ENCODE measurements around the gene MNDA. TPM values are rescaled to one million over a fixed set of nuclear protein-coding genes. Genes with fewer than 3 reads are reported as not detected.

MNDA gene
- total RNA-seq, result not detected in 2 replicates

GRCh38 chr1:158830904-158831507 is at the start of gene MNDA:
Gene MNDA, plus strand, starts transcription at chr1:158831351. Its CDS starts 10,803 bp downstream, at chr1:158842154.
- DNase-seq (ENCODE audit: low spot score), result no peak
- H3K9me3 Mint-ChIP-seq, result peaks cover 45% of the 10 kb centered on the region
- no peak within 1 kb of the TSS for H3K4me3 Mint-ChIP-seq (ENCODE audit: low read depth)
- intact Hi-C loops (cut with micrococcal nuclease), result loop anchor here (1.0 to 5.0 kb wide), 3 partner anchors 12 to 629 kb away; no protein-coding TSS in a partner anchor
- H3K27ac Mint-ChIP-seq, result peak within 1 kb of the TSS; percentile 64
- peaks cover 19% of the 10 kb centered on the region for H3K36me3 Mint-ChIP-seq (ENCODE audit: low read depth)
- H3K4me1 Mint-ChIP-seq (ENCODE audit: low read depth), result peaks cover 20% of the 10 kb centered on the region
- H3K27me3 Mint-ChIP-seq (ENCODE audit: low read depth), result no peaks in the 10 kb centered on the region

- Mint-ChIP-seq H3K4me3 (ENCODE audit: low read depth) (no peak overlapping the region), H3K27me3 (ENCODE audit: low read depth) (peaks cover 25% of the 10 kb centered on the region), H3K36me3 (ENCODE audit: low read depth) (no peaks in the 10 kb centered on the region), H3K4me1 (ENCODE audit: low read depth) (no peaks in the 10 kb centered on the region), H3K27ac (no peak overlapping the region), H3K9me3 (no peaks in the 10 kb centered on the region)
- peak; percentile 18 for DNase-seq (ENCODE audit: low spot score)
- intact Hi-C loops (cut with micrococcal nuclease), result loop anchor here (2.0 kb wide), 1 partner anchor 205 kb away; no protein-coding TSS in a partner anchor
Observed at GRCh38 chr1:158793604-158794003, 37.5 kb upstream of the MNDA start.

- intact Hi-C loops (cut with micrococcal nuclease), result no loop called here
- Mint-ChIP-seq H3K27ac (no peak overlapping the region), H3K4me1 (ENCODE audit: low read depth) (peaks cover 2% of the 10 kb centered on the region), H3K27me3 (ENCODE audit: low read depth) (peaks cover 21% of the 10 kb centered on the region), H3K36me3 (ENCODE audit: low read depth) (no peaks in the 10 kb centered on the region), H3K4me3 (ENCODE audit: low read depth) (no peak overlapping the region), H3K9me3 (no peaks in the 10 kb centered on the region)
- no peak for DNase-seq (ENCODE audit: low spot score)
Observed at GRCh38 chr1:158794247-158794646, 36.9 kb upstream of the MNDA start.

GRCh38 chr1:158798531-158798930 is 32.6 kb upstream of the MNDA start:
- Mint-ChIP-seq H3K9me3 (no peaks in the 10 kb centered on the region), H3K4me3 (ENCODE audit: low read depth) (no peak overlapping the region), H3K4me1 (ENCODE audit: low read depth) (peaks cover 17% of the 10 kb centered on the region), H3K27ac (no peak overlapping the region), H3K36me3 (ENCODE audit: low read depth) (no peaks in the 10 kb centered on the region), H3K27me3 (ENCODE audit: low read depth) (peaks cover 21% of the 10 kb centered on the region)
- no peak for DNase-seq (ENCODE audit: low spot score)
- intact Hi-C loops (cut with micrococcal nuclease), result loop anchor here (2.0 kb wide), 2 partner anchors 20 to 174 kb away; no protein-coding TSS in a partner anchor

GRCh38 chr1:158799689-158800088 is 31.5 kb upstream of the MNDA start:
- peaks cover 29% of the 10 kb centered on the region for H3K27me3 Mint-ChIP-seq (ENCODE audit: low read depth)
- no peaks in the 10 kb centered on the region for H3K9me3 Mint-ChIP-seq
- H3K4me3 Mint-ChIP-seq (ENCODE audit: low read depth), result no peak overlapping the region
- no peaks in the 10 kb centered on the region for H3K36me3 Mint-ChIP-seq (ENCODE audit: low read depth)
- DNase-seq (ENCODE audit: low spot score), result no peak
- intact Hi-C loops (cut with micrococcal nuclease), result loop anchor here (2.0 kb wide), 2 partner anchors 19 to 173 kb away; no protein-coding TSS in a partner anchor
- H3K4me1 Mint-ChIP-seq (ENCODE audit: low read depth), result peaks cover 19% of the 10 kb centered on the region
- H3K27ac Mint-ChIP-seq, result no peak overlapping the region

GRCh38 chr1:158800526-158800925 is 30.6 kb upstream of the MNDA start:
- intact Hi-C loops (cut with micrococcal nuclease), result no loop called here
- Mint-ChIP-seq H3K4me1 (ENCODE audit: low read depth) (peaks cover 19% of the 10 kb centered on the region), H3K4me3 (ENCODE audit: low read depth) (no peak overlapping the region), H3K27me3 (ENCODE audit: low read depth) (peaks cover 35% of the 10 kb centered on the region), H3K36me3 (ENCODE audit: low read depth) (no peaks in the 10 kb centered on the region), H3K27ac (no peak overlapping the region), H3K9me3 (no peaks in the 10 kb centered on the region)
- DNase-seq (ENCODE audit: low spot score), result no peak

- DNase-seq (ENCODE audit: low spot score), result no peak
- intact Hi-C loops (cut with micrococcal nuclease), result no loop called here
- Mint-ChIP-seq H3K27ac (no peak overlapping the region), H3K27me3 (ENCODE audit: low read depth) (peaks cover 40% of the 10 kb centered on the region), H3K4me1 (ENCODE audit: low read depth) (peaks cover 19% of the 10 kb centered on the region), H3K36me3 (ENCODE audit: low read depth) (no peaks in the 10 kb centered on the region), H3K9me3 (no peaks in the 10 kb centered on the region), H3K4me3 (ENCODE audit: low read depth) (no peak overlapping the region)
Observed at GRCh38 chr1:158801396-158801795, 29.8 kb upstream of the MNDA start.

GRCh38 chr1:158803678-158804077 is 27.5 kb upstream of the MNDA start:
- Mint-ChIP-seq H3K36me3 (ENCODE audit: low read depth) (no peaks in the 10 kb centered on the region), H3K27ac (no peak overlapping the region), H3K27me3 (ENCODE audit: low read depth) (peaks cover 44% of the 10 kb centered on the region), H3K4me1 (ENCODE audit: low read depth) (peaks cover 19% of the 10 kb centered on the region), H3K4me3 (ENCODE audit: low read depth) (no peak overlapping the region), H3K9me3 (no peaks in the 10 kb centered on the region)
- no peak for DNase-seq (ENCODE audit: low spot score)
- intact Hi-C loops (cut with micrococcal nuclease), result no loop called here

- DNase-seq (ENCODE audit: low spot score), result no peak
- Mint-ChIP-seq H3K27ac (no peak overlapping the region), H3K4me3 (ENCODE audit: low read depth) (no peak overlapping the region), H3K4me1 (ENCODE audit: low read depth) (peaks cover 5% of the 10 kb centered on the region), H3K9me3 (no peaks in the 10 kb centered on the region), H3K27me3 (ENCODE audit: low read depth) (peaks cover 41% of the 10 kb centered on the region), H3K36me3 (ENCODE audit: low read depth) (no peaks in the 10 kb centered on the region)
- intact Hi-C loops (cut with micrococcal nuclease), result no loop called here
Observed at GRCh38 chr1:158806916-158807536, 24.1 kb upstream of the MNDA start.

GRCh38 chr1:158809256-158809655 is 21.9 kb upstream of the MNDA start:
- H3K9me3 Mint-ChIP-seq, result no peaks in the 10 kb centered on the region
- no peak overlapping the region for H3K4me3 Mint-ChIP-seq (ENCODE audit: low read depth)
- H3K36me3 Mint-ChIP-seq (ENCODE audit: low read depth), result no peaks in the 10 kb centered on the region
- H3K27ac Mint-ChIP-seq, result no peak overlapping the region
- intact Hi-C loops (cut with micrococcal nuclease), result no loop called here
- H3K4me1 Mint-ChIP-seq (ENCODE audit: low read depth), result peaks cover 10% of the 10 kb centered on the region
- DNase-seq (ENCODE audit: low spot score), result no peak
- peaks cover 23% of the 10 kb centered on the region for H3K27me3 Mint-ChIP-seq (ENCODE audit: low read depth)

GRCh38 chr1:158809862-158810261 is 21.3 kb upstream of the MNDA start:
- peaks cover 10% of the 10 kb centered on the region for H3K4me1 Mint-ChIP-seq (ENCODE audit: low read depth)
- H3K27ac Mint-ChIP-seq, result no peak overlapping the region
- H3K36me3 Mint-ChIP-seq (ENCODE audit: low read depth), result no peaks in the 10 kb centered on the region
- intact Hi-C loops (cut with micrococcal nuclease), result no loop called here
- H3K4me3 Mint-ChIP-seq (ENCODE audit: low read depth), result no peak overlapping the region
- no peaks in the 10 kb centered on the region for H3K9me3 Mint-ChIP-seq
- no peak for DNase-seq (ENCODE audit: low spot score)
- peaks cover 23% of the 10 kb centered on the region for H3K27me3 Mint-ChIP-seq (ENCODE audit: low read depth)

- H3K27me3 Mint-ChIP-seq (ENCODE audit: low read depth), result peaks cover 19% of the 10 kb centered on the region
- H3K36me3 Mint-ChIP-seq (ENCODE audit: low read depth), result no peaks in the 10 kb centered on the region
- H3K27ac Mint-ChIP-seq, result no peak overlapping the region
- H3K4me1 Mint-ChIP-seq (ENCODE audit: low read depth), result peaks cover 10% of the 10 kb centered on the region
- no peak overlapping the region for H3K4me3 Mint-ChIP-seq (ENCODE audit: low read depth)
- no peaks in the 10 kb centered on the region for H3K9me3 Mint-ChIP-seq
- DNase-seq (ENCODE audit: low spot score), result no peak
- intact Hi-C loops (cut with micrococcal nuclease), result no loop called here
Observed at GRCh38 chr1:158810311-158810710, 20.8 kb upstream of the MNDA start.

- intact Hi-C loops (cut with micrococcal nuclease), result no loop called here
- Mint-ChIP-seq H3K27me3 (ENCODE audit: low read depth) (peaks cover 5% of the 10 kb centered on the region), H3K4me1 (ENCODE audit: low read depth) (peaks cover 10% of the 10 kb centered on the region), H3K4me3 (ENCODE audit: low read depth) (no peak overlapping the region), H3K27ac (no peak overlapping the region), H3K9me3 (no peaks in the 10 kb centered on the region), H3K36me3 (ENCODE audit: low read depth) (no peaks in the 10 kb centered on the region)
- no peak for DNase-seq (ENCODE audit: low spot score)
Observed at GRCh38 chr1:158812336-158812735, 18.8 kb upstream of the MNDA start.

Data from activated T-helper 2 cell treated with anti-CD3 and anti-CD28 coated beads, Interferon-gamma antibody, Interleukin-2, Interleukin-4, amounts not matched to agents 10 μg/mL and 5 μg/mL and 100 μg/mL, durations not matched to agents 14 hours and 24 hours and 36 hours (primary cell).